ENCODE data around the gene ZNF256. TPM values are rescaled to one million over a fixed set of nuclear protein-coding genes. Genes with fewer than 3 reads are reported as not detected.
A peak's percentile ranks its signal among the peaks of the same experiment; 100 is the strongest.
"Not testable (repeated sequence)": the region's sequence is repeated elsewhere in the genome, so short reads cannot be mapped to it uniquely, and the experiment has no call there.

The ZNF256 gene
- total RNA-seq, 1 donor from 2014 or later: 2.7 TPM

- Mint-ChIP-seq H3K4me3 (ENCODE audit: low read depth) (peak within 1 kb of the TSS; percentile 79), H3K4me1 (ENCODE audit: low read depth) (no peaks in the 10 kb centered on the region), H3K27ac (no peak within 1 kb of the TSS), H3K27me3 (ENCODE audit: low read depth) (no peaks in the 10 kb centered on the region), H3K36me3 (ENCODE audit: low read depth) (peaks cover 40% of the 10 kb centered on the region), H3K9me3 (peaks cover 74% of the 10 kb centered on the region)
- DNase-seq (ENCODE audit: low spot score): peak; percentile 18
- intact Hi-C loops (cut with micrococcal nuclease): no loop called here
Measured at GRCh38 chr19:57934820-57935665, 12.5 kb downstream of the ZNF256 start, which contains the start of gene ZNF418. Gene ZNF418, minus strand, starts transcription at chr19:57935402. Its CDS starts 1,580 bp downstream, at chr19:57933822.

- peaks cover 61% of the 10 kb centered on the region for H3K9me3 Mint-ChIP-seq
- no peak overlapping the region for H3K4me3 Mint-ChIP-seq (ENCODE audit: low read depth)
- no peaks in the 10 kb centered on the region for H3K4me1 Mint-ChIP-seq (ENCODE audit: low read depth)
- H3K27ac Mint-ChIP-seq: no peak overlapping the region
- no peaks in the 10 kb centered on the region for H3K27me3 Mint-ChIP-seq (ENCODE audit: low read depth)
- intact Hi-C loops (cut with micrococcal nuclease): no loop called here
- DNase-seq (ENCODE audit: low spot score): no peak
- peaks cover 18% of the 10 kb centered on the region for H3K36me3 Mint-ChIP-seq (ENCODE audit: low read depth)
Measured at GRCh38 chr19:57927587-57927986, 19.9 kb downstream of the ZNF256 start.

GRCh38 chr19:57916168-57916995 lies 31.1 kb downstream of the ZNF256 start, which contains the start of gene ZNF417:
Gene ZNF417, minus strand, starts transcription at chr19:57916592. Its CDS starts 181 bp downstream, at chr19:57916411.
- intact Hi-C loops (cut with micrococcal nuclease): loop anchor here (1.0 to 10.0 kb wide), 3 partner anchors 31 to 170 kb away; partner anchors contain the start of genes ZNF256 and ZNF776
- H3K27me3 Mint-ChIP-seq (ENCODE audit: low read depth): not testable (repeated sequence)
- H3K9me3 Mint-ChIP-seq: peaks cover 63% of the 10 kb centered on the region

GRCh38 chr19:57914531-57914930 lies 33.0 kb downstream of the ZNF256 start:
- intact Hi-C loops (cut with micrococcal nuclease): loop anchor here (10.0 kb wide), 1 partner anchor 60 kb away; no protein-coding TSS in a partner anchor
- H3K27me3 Mint-ChIP-seq (ENCODE audit: low read depth): no peaks in the 10 kb centered on the region
- peaks cover 59% of the 10 kb centered on the region for H3K9me3 Mint-ChIP-seq
- peaks cover 72% of the 10 kb centered on the region for H3K36me3 Mint-ChIP-seq (ENCODE audit: low read depth)
- H3K4me3 Mint-ChIP-seq (ENCODE audit: low read depth): peak overlapping the region; percentile 94
- peaks cover 21% of the 10 kb centered on the region for H3K4me1 Mint-ChIP-seq (ENCODE audit: low read depth)
- no peak overlapping the region for H3K27ac Mint-ChIP-seq
- no peak for DNase-seq (ENCODE audit: low spot score)

More at GRCh38 chr19:57916168-57916995, 31.1 kb downstream of the ZNF256 start, which contains the start of gene ZNF417:
- peak within 1 kb of the TSS; percentile 93 for H3K27ac Mint-ChIP-seq
- peaks cover 56% of the 10 kb centered on the region for H3K36me3 Mint-ChIP-seq (ENCODE audit: low read depth)
- H3K4me1 Mint-ChIP-seq (ENCODE audit: low read depth): peaks cover 21% of the 10 kb centered on the region
- peak; percentile 81 for DNase-seq (ENCODE audit: low spot score)
- peak within 1 kb of the TSS; percentile 94 for H3K4me3 Mint-ChIP-seq (ENCODE audit: low read depth)

GRCh38 chr19:57907394-57907793 lies 40.1 kb downstream of the ZNF256 start:
- H3K4me3 Mint-ChIP-seq (ENCODE audit: low read depth): no peak overlapping the region
- no peaks in the 10 kb centered on the region for H3K4me1 Mint-ChIP-seq (ENCODE audit: low read depth)
- no peak for DNase-seq (ENCODE audit: low spot score)
- H3K36me3 Mint-ChIP-seq (ENCODE audit: low read depth): peaks cover 76% of the 10 kb centered on the region
- peaks cover 61% of the 10 kb centered on the region for H3K9me3 Mint-ChIP-seq
- H3K27ac Mint-ChIP-seq: no peak overlapping the region
- no peaks in the 10 kb centered on the region for H3K27me3 Mint-ChIP-seq (ENCODE audit: low read depth)
- intact Hi-C loops (cut with micrococcal nuclease): no loop called here

- Mint-ChIP-seq H3K27ac (no peak overlapping the region), H3K9me3 (peaks cover 57% of the 10 kb centered on the region)
Measured at GRCh38 chr19:57905258-57905657, 42.2 kb downstream of the ZNF256 start.

GRCh38 chr19:57903618-57904184 lies 43.8 kb downstream of the ZNF256 start:
- no peak overlapping the region for H3K27ac Mint-ChIP-seq
- peaks cover 51% of the 10 kb centered on the region for H3K9me3 Mint-ChIP-seq
- no peaks in the 10 kb centered on the region for H3K4me1 Mint-ChIP-seq (ENCODE audit: low read depth)
- no peak overlapping the region for H3K4me3 Mint-ChIP-seq (ENCODE audit: low read depth)
- intact Hi-C loops (cut with micrococcal nuclease): no loop called here
- peaks cover 50% of the 10 kb centered on the region for H3K36me3 Mint-ChIP-seq (ENCODE audit: low read depth)
- DNase-seq (ENCODE audit: low spot score): no peak
- H3K27me3 Mint-ChIP-seq (ENCODE audit: low read depth): no peaks in the 10 kb centered on the region

More at GRCh38 chr19:57905258-57905657, 42.2 kb downstream of the ZNF256 start:
- intact Hi-C loops (cut with micrococcal nuclease): no loop called here
- no peak overlapping the region for H3K4me3 Mint-ChIP-seq (ENCODE audit: low read depth)
- no peaks in the 10 kb centered on the region for H3K27me3 Mint-ChIP-seq (ENCODE audit: low read depth)
- H3K36me3 Mint-ChIP-seq (ENCODE audit: low read depth): peaks cover 61% of the 10 kb centered on the region
- H3K4me1 Mint-ChIP-seq (ENCODE audit: low read depth): no peaks in the 10 kb centered on the region
- no peak for DNase-seq (ENCODE audit: low spot score)

- intact Hi-C loops (cut with micrococcal nuclease): no loop called here
- peaks cover 55% of the 10 kb centered on the region for H3K9me3 Mint-ChIP-seq
- DNase-seq (ENCODE audit: low spot score): no peak
- no peaks in the 10 kb centered on the region for H3K27me3 Mint-ChIP-seq (ENCODE audit: low read depth)
- peaks cover 24% of the 10 kb centered on the region for H3K36me3 Mint-ChIP-seq (ENCODE audit: low read depth)
- no peaks in the 10 kb centered on the region for H3K4me1 Mint-ChIP-seq (ENCODE audit: low read depth)
- no peak overlapping the region for H3K4me3 Mint-ChIP-seq (ENCODE audit: low read depth)
- H3K27ac Mint-ChIP-seq: no peak overlapping the region
Measured at GRCh38 chr19:57900311-57900710, 47.2 kb downstream of the ZNF256 start.

Other genes starting within 250 kb of the ZNF256 start
- 3.9 and 4.0 TPM in 2 replicates for gene ZNF154, start 238.5 kb downstream of the ZNF256 start, total RNA-seq
- 5.3 and 6.0 TPM in 2 replicates for gene ZNF671, start 220.1 kb downstream of the ZNF256 start, total RNA-seq
- gene ZNF776, start 200.9 kb downstream of the ZNF256 start, total RNA-seq: 7.4 and 8.8 TPM in 2 replicates
- 11.4 and 13.4 TPM in 2 replicates for gene ZNF586, start 178.0 kb downstream of the ZNF256 start, total RNA-seq
- gene ZNF552, start 132.8 kb downstream of the ZNF256 start, total RNA-seq: 7.2 and 8.5 TPM in 2 replicates
- gene ZNF587B, start 117.4 kb downstream of the ZNF256 start, total RNA-seq: 20.8 and 21.3 TPM in 2 replicates
- gene ZNF587, start 97.8 kb downstream of the ZNF256 start, total RNA-seq: 29.7 and 32.1 TPM in 2 replicates
- gene ZNF814, start 58.7 kb downstream of the ZNF256 start, total RNA-seq: 11.4 and 12.3 TPM in 2 replicates
- 10.6 and 11.4 TPM in 2 replicates for gene ZNF417, start 31.1 kb downstream of the ZNF256 start, total RNA-seq
- gene ZNF418, start 12.3 kb downstream of the ZNF256 start, total RNA-seq: 1.1 and 2.1 TPM in 2 replicates
- 0.21 TPM in 1 of 2 replicates, not detected in the other for gene C19orf18, start 26.8 kb upstream of the ZNF256 start, total RNA-seq
- gene ZNF606, start 55.1 kb upstream of the ZNF256 start, total RNA-seq: 6.3 and 6.4 TPM in 2 replicates
- gene ZSCAN1, start 86.3 kb upstream of the ZNF256 start, total RNA-seq: not detected in 2 replicates
- gene ZNF135, start 111.6 kb upstream of the ZNF256 start, total RNA-seq: not detected in 2 replicates
- gene ZSCAN18, start 150.5 kb upstream of the ZNF256 start, total RNA-seq: 3.0 TPM in 2 replicates
- 2.0 and 2.1 TPM in 2 replicates for gene ZNF329, start 203.1 kb upstream of the ZNF256 start, total RNA-seq
- gene ZNF274, start 235.4 kb upstream of the ZNF256 start, total RNA-seq: 18.4 and 19.9 TPM in 2 replicates